ENCODE results near the gene SSBP2.
"Not testable (repeated sequence)": the region's sequence is repeated elsewhere in the genome, so short reads cannot be mapped to it uniquely, and the experiment has no call there.

SSBP2 gene

GRCh38 chr5:81724571-81724970 lies 26.3 kb downstream of the SSBP2 start:
- no peak for DNase-seq

- DNase-seq = no peak
Observed at GRCh38 chr5:81724108-81724507, 26.8 kb downstream of the SSBP2 start.

GRCh38 chr5:81721049-81721448 lies 29.8 kb downstream of the SSBP2 start:
- no peak for DNase-seq

- no peak for DNase-seq
Observed at GRCh38 chr5:81719743-81720345, 31.1 kb downstream of the SSBP2 start.

- no peak for DNase-seq
Observed at GRCh38 chr5:81718300-81718699, 32.6 kb downstream of the SSBP2 start.

GRCh38 chr5:81717860-81718259 lies 33.0 kb downstream of the SSBP2 start:
- DNase-seq = no peak

GRCh38 chr5:81717226-81717625 lies 33.7 kb downstream of the SSBP2 start:
- DNase-seq = no peak

GRCh38 chr5:81714076-81714475 lies 36.8 kb downstream of the SSBP2 start:
- DNase-seq = not testable (repeated sequence)

- DNase-seq = no peak
Observed at GRCh38 chr5:81708889-81709288, 42.0 kb downstream of the SSBP2 start.

GRCh38 chr5:81703840-81704239 lies 47.1 kb downstream of the SSBP2 start:
- DNase-seq = no peak

GRCh38 chr5:81700166-81700565 lies 50.7 kb downstream of the SSBP2 start:
- DNase-seq = no peak

GRCh38 chr5:81698813-81699212 lies 52.1 kb downstream of the SSBP2 start:
- DNase-seq = no peak

GRCh38 chr5:81696418-81697397 lies 54.2 kb downstream of the SSBP2 start:
- no peak for DNase-seq

GRCh38 chr5:81694726-81695125 lies 56.2 kb downstream of the SSBP2 start:
- no peak for DNase-seq

- DNase-seq = no peak
Observed at GRCh38 chr5:81688215-81688614, 62.7 kb downstream of the SSBP2 start.

GRCh38 chr5:81687292-81687691 lies 63.6 kb downstream of the SSBP2 start:
- no peak for DNase-seq

- no peak for DNase-seq
Observed at GRCh38 chr5:81685471-81685870, 65.4 kb downstream of the SSBP2 start.

GRCh38 chr5:81679885-81680284 lies 71.0 kb downstream of the SSBP2 start:
- DNase-seq = no peak

- DNase-seq = no peak
Observed at GRCh38 chr5:81675420-81675819, 75.5 kb downstream of the SSBP2 start.

- DNase-seq = peak in 1 of 2 experiments; percentile 36
Observed at GRCh38 chr5:81665795-81666194, 85.1 kb downstream of the SSBP2 start.

GRCh38 chr5:81660624-81661023 lies 90.3 kb downstream of the SSBP2 start:
- not testable (repeated sequence) for DNase-seq

GRCh38 chr5:81657386-81657785 lies 93.5 kb downstream of the SSBP2 start:
- peak in 1 of 2 experiments; percentile 2 for DNase-seq

- no peak for DNase-seq
Observed at GRCh38 chr5:81656783-81657182, 94.1 kb downstream of the SSBP2 start.

- peak; percentile 34 to 36 for DNase-seq
Observed at GRCh38 chr5:81650987-81651386, 99.9 kb downstream of the SSBP2 start.

Measured in NCI-H446 (cell line).